ENCODE data around the gene TSFM. TPM values are rescaled to one million over a fixed set of nuclear protein-coding genes. Genes with fewer than 3 reads are reported as not detected.

The TSFM gene
- total and polyA plus RNA-seq, 2 of the 13 experiments (the other 11 are each of a cell fraction or from before 2014, with no cell fraction given), result 29.8 to 68.3 TPM

GRCh38 chr12:57776247-57776587, 6.4 kb upstream of the TSFM start:
- no peak overlapping the region for H3K27ac ChIP-seq (ENCODE audit: extremely low read length, insufficient read depth, low read length)
- peaks cover 7% of the 10 kb centered on the region for H3K79me2 ChIP-seq (ENCODE audit: insufficient read depth, low read length)
- H3K4me1 ChIP-seq (ENCODE audit: insufficient read depth, low read length), result peaks cover 12% of the 10 kb centered on the region
- no peak for TF ChIP-seq SIN3B (IDR thresholded peaks at IDR 0.05; ENCODE audit: low read length)
- TF ChIP-seq HMG20B (CRISPR knock-in tag; conservative IDR thresholded peaks at IDR 0.05), result no peak
- TF ChIP-seq ZNF205 (CRISPR knock-in tag; IDR thresholded peaks at IDR 0.05), result no peak
- TF ChIP-seq JARID2 (CRISPR knock-in tag; IDR thresholded peaks at IDR 0.05; ENCODE audit: insufficient replicate concordance), result no peak
- no peak for TF ChIP-seq ZBTB42 (CRISPR knock-in tag; IDR thresholded peaks at IDR 0.05)
- TF ChIP-seq ZNF883 (CRISPR knock-in tag; IDR thresholded peaks at IDR 0.05; ENCODE audit: not compliant biosample characterization), result no peak
- TF ChIP-seq ZNF234 (CRISPR knock-in tag; conservative IDR thresholded peaks at IDR 0.05), result no peak
- TF ChIP-seq TBP (CRISPR knock-in tag; IDR thresholded peaks at IDR 0.05), result no peak
- no peak for TF ChIP-seq ZNF17 (CRISPR knock-in tag; IDR thresholded peaks at IDR 0.05)
- TF ChIP-seq ZNF7 (CRISPR knock-in tag; IDR thresholded peaks at IDR 0.05), result no peak
- TF ChIP-seq ZNF468 (CRISPR knock-in tag; IDR thresholded peaks at IDR 0.05), result no peak
- no peak for TF ChIP-seq ZNF512B (CRISPR knock-in tag; IDR thresholded peaks at IDR 0.05; ENCODE audit: borderline replicate concordance)
- no peak for TF ChIP-seq ZSCAN9 (CRISPR knock-in tag; IDR thresholded peaks at IDR 0.05; ENCODE audit: borderline replicate concordance)
- TF ChIP-seq ZNF83 (CRISPR knock-in tag; IDR thresholded peaks at IDR 0.05; ENCODE audit: borderline replicate concordance), result no peak
- no peaks in the 10 kb centered on the region; a peak in 1 of 5 replicates for H3K27me3 ChIP-seq (ENCODE audit: control insufficient read depth in 1 of 2, insufficient read depth in 2 of 2, low read length in 2 of 2)
- intact Hi-C loops (cut with micrococcal nuclease; ENCODE audit: unreplicated experiment) (no loop called here), in situ Hi-C loops (cut with HindIII; ENCODE audit: extremely low pct_ligation_motif_present, low pct_unique_long_range_greater_than_20kb) (no loop called here)
- DNase-seq (ENCODE audit: low spot score), result no peak
- BruUV-seq (replicated peaks), result no TSS peak
- H4K20me1 ChIP-seq (ENCODE audit: insufficient read depth, low read length), result no peaks in the 10 kb centered on the region
- H3K36me3 ChIP-seq (replicated peaks in 1 of 2; ENCODE audit: control insufficient read depth in 1 of 2, insufficient read depth in 2 of 2, low read length in 2 of 2), result peaks cover 4 to 7% of the 10 kb centered on the region in 2 experiments; a peak in 4 of 5 replicates
- no peak overlapping the region for H3K4me2 ChIP-seq (ENCODE audit: low read depth, low read length)
- no peak overlapping the region for H2AFZ ChIP-seq (ENCODE audit: low read length)
- 95% methylated on average over 2 of the region's 2 CpGs for WGBS (ENCODE audit: low lambda C conversion rate)
- H3K9me3 ChIP-seq (ENCODE audit: low read length), result no peaks in the 10 kb centered on the region
- no peak overlapping the region for H3K9ac ChIP-seq (ENCODE audit: insufficient read depth, low read depth, low read length)
- H3K4me3 ChIP-seq (replicated peaks in 1 of 3; ENCODE audit: insufficient read depth in 1 of 3, low read depth in 2 of 3, low read length in 3 of 3), result no peak overlapping the region
- FAIRE-seq, result no peak
- no peak for ATAC-seq
- CTCF ChIA-PET (ENCODE audit: low intra/inter-chr PET ratio, low total read pairs), result no interaction called here
- POLR2A ChIA-PET, result no interaction called here
